Right atrium auricular region (tissue), 2 donors: Measurements from ENCODE around the gene STRA6. TPM values are rescaled to one million over a fixed set of nuclear protein-coding genes. Genes with fewer than 3 reads are reported as not detected.
A peak's percentile ranks its signal among the peaks of the same experiment; 100 is the strongest.

Source experiments
- DNase-seq: peaks from one replicate; pipeline ENCODE4 v3.0.0-alpha.2; 2019; ENCODE audit warnings: low spot score
- H3K27ac ChIP-seq, 2 donors: fragments of 200-600 bp; sonication (generic); 1 replicate in 1 of 2; 2 replicates in 1 of 2; pipeline ENCODE4 v1.5.1; 2016 to 2019
- H3K27me3 ChIP-seq, 2 donors: fragments of 200-600 bp; sonication (generic); one replicate each; pipeline versions ENCODE4 v1.5.1 to v1.6.0; 2017 to 2019
- H3K36me3 ChIP-seq: fragments of 200-600 bp; sonication (generic); one replicate; pipeline ENCODE4 v1.5.1; 2016
- H3K4me1 ChIP-seq, 2 donors: fragments of 200-600 bp; sonication (generic); one replicate each; pipeline versions ENCODE4 v1.5.1 to v1.6.0; 2017 to 2019
- H3K4me3 ChIP-seq, 2 donors: fragments of 200-600 bp; sonication (generic); 1 replicate in 1 of 2; 2 replicates in 1 of 2; pipeline ENCODE4 v1.5.1; 2017 to 2019; ENCODE audit warnings: mild to moderate bottlenecking in 1 of 2, moderate library complexity in 1 of 2
- H3K9me3 ChIP-seq, 2 donors: fragments of 200-600 bp; sonication (generic); one replicate each; pipeline ENCODE4 v1.5.1; 2019
- total RNA-seq, 2 donors: library from RNA; depleted of rRNA; stranded (reverse); fragments of >200 nt; gene quantifications; one replicate each; pipeline ENCODE4 v1.1.0, GENCODE V29; 2016
- TF ChIP-seq, protein P1 (sequence below), 2 donors: fragments of 200-600 bp; sonication (generic); IDR thresholded peaks; one replicate each; pipeline ENCODE4 v1.5.1; 2019; ENCODE audit warnings: antibody characterized with exemption in 2 of 2

The STRA6 gene
- total RNA-seq, 2 donors from 2014 or later = 0.22 to 0.55 TPM

DNA sequence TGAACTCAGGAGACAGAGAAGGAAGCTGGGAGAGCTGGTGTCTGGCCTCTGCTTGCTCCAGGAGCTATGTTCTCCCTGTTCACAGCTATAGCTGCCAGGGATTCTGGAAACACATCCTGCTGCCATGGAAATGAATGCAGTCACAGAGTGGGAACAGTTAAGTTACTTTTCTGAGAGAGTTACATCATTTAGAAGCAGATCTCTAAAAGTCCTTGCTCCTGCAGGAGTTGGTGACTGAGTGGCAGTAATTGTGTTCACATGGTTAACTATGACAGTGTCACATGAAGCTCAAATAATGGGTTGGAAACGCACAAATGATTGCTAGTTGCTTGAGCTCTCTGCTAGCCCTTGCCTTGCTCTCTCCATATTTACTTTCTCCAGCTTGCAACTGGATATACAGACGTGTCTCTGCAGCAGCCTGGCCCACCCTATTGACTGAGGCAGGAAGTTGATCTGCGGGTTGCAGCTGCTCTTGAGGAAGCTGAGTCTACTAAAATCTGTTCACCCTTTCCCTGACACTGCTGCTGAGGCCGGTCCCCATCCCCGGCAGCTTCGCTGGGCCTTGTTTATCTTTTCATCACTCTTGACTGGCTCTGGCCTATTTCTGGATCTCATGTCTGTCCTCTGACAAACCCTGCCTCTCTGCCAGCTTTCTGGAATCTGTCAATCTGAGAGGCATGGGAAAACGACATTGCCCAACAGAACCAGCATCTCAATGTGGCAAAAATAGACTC lies 45.7 kb downstream of the STRA6 start:
- Histone ChIP-seq H3K4me3 (no peak overlapping the region), H3K36me3 (no peaks in the 10 kb centered on the region), H3K9me3 (no peaks in the 10 kb centered on the region), H3K4me1 (peaks cover 0 to 42% of the 10 kb centered on the region in 2 donors), H3K27ac (peak overlapping the region; percentile 56 to 61), H3K27me3 (no peaks in the 10 kb centered on the region)
- TF ChIP-seq, protein P1, sequence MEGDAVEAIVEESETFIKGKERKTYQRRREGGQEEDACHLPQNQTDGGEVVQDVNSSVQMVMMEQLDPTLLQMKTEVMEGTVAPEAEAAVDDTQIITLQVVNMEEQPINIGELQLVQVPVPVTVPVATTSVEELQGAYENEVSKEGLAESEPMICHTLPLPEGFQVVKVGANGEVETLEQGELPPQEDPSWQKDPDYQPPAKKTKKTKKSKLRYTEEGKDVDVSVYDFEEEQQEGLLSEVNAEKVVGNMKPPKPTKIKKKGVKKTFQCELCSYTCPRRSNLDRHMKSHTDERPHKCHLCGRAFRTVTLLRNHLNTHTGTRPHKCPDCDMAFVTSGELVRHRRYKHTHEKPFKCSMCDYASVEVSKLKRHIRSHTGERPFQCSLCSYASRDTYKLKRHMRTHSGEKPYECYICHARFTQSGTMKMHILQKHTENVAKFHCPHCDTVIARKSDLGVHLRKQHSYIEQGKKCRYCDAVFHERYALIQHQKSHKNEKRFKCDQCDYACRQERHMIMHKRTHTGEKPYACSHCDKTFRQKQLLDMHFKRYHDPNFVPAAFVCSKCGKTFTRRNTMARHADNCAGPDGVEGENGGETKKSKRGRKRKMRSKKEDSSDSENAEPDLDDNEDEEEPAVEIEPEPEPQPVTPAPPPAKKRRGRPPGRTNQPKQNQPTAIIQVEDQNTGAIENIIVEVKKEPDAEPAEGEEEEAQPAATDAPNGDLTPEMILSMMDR (IDR thresholded peaks at IDR 0.05) = no peak
- no peak for DNase-seq

DNA sequence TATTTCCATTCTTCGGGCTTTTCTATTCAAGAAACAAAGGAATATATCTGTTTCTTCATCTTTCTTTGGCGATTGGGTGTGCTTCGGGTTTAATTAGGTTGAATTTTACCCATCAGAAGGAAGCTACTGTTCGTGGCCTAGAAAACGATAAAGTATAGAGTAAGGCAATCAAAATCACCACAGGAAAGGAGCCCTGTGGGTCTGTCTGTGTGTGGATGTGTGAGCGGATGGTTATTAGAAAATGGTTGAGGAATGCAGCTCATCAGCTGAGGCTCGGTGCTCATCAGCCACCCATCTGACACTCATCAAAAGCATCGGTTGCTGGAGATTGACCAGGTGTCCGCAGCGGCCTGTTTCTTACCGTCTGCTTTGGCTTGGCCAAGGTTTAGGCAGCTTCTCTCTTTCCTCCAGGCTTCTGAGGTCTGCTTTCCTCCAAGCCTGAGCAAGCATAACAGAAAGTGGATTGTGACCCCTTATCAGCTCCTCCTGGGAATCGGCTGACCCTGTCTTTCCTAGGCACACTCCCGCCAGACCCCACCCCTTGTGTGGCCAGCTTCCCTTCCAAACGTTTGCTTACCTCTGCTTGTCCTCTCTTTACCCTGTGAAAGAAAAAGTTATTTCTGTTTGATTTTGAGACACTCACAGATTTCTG lies 46.7 kb downstream of the STRA6 start:
- Histone ChIP-seq H3K9me3 (no peaks in the 10 kb centered on the region), H3K4me1 (peaks cover 0 to 42% of the 10 kb centered on the region in 2 donors), H3K4me3 (no peak overlapping the region), H3K27ac (peak overlapping the region; percentile 56 to 61), H3K36me3 (no peaks in the 10 kb centered on the region), H3K27me3 (no peaks in the 10 kb centered on the region)
- DNase-seq = no peak
- TF ChIP-seq, protein P1 (IDR thresholded peaks at IDR 0.05) = no peak

DNA sequence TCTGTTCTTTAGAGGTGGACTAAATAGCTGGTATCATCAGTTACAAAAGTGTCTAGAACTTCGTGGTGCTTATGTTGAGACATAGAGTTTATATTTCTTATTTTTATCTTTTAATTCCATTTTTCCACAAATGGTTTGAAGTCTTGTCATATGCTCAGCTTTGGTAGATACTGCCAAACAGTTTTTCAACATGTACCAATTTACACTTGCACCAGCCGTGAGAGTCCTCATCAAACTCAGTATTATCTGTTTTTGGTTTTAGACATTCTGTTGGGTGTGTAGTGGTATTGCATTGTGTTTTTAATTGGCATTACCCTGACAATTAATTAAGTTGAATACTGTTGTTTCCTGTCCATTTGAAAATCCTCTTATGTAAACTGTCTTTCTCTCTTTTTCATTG lies 55.5 kb downstream of the STRA6 start:
- Histone ChIP-seq H3K27ac (no peak overlapping the region), H3K4me3 (no peak overlapping the region), H3K27me3 (no peaks in the 10 kb centered on the region), H3K4me1 (no peaks in the 10 kb centered on the region), H3K36me3 (no peaks in the 10 kb centered on the region), H3K9me3 (peaks cover 0 to 13% of the 10 kb centered on the region in 2 donors)
- DNase-seq = no peak
- TF ChIP-seq, protein P1 (IDR thresholded peaks at IDR 0.05) = no peak

DNA sequence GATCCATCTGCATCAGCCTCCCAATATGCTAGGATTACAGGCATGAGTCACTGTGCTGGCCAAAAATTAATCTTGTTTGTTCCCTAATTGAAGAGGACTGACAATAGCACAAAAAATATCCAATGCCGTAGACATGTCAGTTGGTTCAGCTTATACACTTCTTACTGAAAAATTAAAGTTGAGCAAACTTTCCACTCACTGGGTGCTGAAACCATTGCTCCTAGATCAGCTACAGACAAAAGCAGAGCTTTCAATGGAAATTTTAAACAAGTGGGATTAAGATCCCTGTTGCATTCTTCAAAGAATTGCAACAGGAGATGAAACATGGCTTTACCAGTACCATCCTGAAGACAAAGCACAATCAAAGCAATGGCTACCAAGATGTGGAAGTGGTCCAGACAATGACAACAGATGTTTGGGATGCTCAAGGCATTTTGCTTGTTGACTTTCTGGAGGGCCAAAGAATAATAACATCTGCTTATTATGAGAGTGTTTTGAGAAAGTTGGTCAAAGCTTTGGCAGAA lies 56.2 kb downstream of the STRA6 start:
- H3K27me3 ChIP-seq = no peaks in the 10 kb centered on the region
- TF ChIP-seq, protein P1 (IDR thresholded peaks at IDR 0.05) = no peak
- H3K4me3 ChIP-seq = no peak overlapping the region
- H3K4me1 ChIP-seq = no peaks in the 10 kb centered on the region
- no peak for DNase-seq
- no peaks in the 10 kb centered on the region for H3K36me3 ChIP-seq
- no peak overlapping the region for H3K27ac ChIP-seq
- H3K9me3 ChIP-seq = peaks cover 0 to 13% of the 10 kb centered on the region in 2 donors

DNA sequence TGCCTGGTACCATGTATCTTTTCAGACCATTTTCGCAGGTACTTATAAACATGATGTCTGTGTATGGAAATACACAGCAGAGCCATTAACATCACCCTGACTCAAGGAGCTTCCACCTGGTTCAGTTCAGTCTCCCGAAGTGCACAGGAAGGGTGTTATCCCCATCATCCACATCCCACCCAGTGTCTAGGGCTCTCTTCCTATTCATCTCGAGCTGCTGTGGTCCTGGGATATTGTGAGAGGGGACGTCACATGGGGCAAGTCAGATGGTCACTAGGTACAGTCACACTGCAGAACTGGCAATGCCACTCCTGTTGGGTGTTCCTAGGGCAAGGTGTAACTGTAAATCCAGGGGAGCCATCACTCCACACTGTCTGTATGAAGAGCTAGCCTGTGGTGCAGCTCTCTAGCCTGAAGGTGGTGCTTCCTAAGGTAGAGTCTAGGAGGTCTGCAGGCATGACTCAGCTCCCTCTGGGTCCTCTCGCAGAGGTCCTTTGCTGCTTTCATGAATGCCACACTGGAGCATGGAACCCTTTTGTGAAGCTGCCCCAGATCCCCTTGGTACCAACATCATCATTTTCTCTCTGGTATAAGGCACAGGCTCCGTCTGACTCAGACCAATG lies 58.3 kb downstream of the STRA6 start:
- TF ChIP-seq, protein P1 (IDR thresholded peaks at IDR 0.05) = no peak
- H3K4me3 ChIP-seq = no peak overlapping the region
- H3K36me3 ChIP-seq = no peaks in the 10 kb centered on the region
- H3K4me1 ChIP-seq = no peaks in the 10 kb centered on the region
- no peak for DNase-seq
- H3K27me3 ChIP-seq = no peaks in the 10 kb centered on the region
- no peak overlapping the region for H3K27ac ChIP-seq
- H3K9me3 ChIP-seq = peaks cover 0 to 13% of the 10 kb centered on the region in 2 donors
